IPS-NIHi11 (cell line): ENCODE measurements around the gene PIWIL1.

Experiments used
- DNase-seq: peaks from one replicate; pipeline ENCODE4 v3.0.0; 2012; ENCODE audit warnings: mixed read lengths, low spot score

Gene PIWIL1

DNA sequence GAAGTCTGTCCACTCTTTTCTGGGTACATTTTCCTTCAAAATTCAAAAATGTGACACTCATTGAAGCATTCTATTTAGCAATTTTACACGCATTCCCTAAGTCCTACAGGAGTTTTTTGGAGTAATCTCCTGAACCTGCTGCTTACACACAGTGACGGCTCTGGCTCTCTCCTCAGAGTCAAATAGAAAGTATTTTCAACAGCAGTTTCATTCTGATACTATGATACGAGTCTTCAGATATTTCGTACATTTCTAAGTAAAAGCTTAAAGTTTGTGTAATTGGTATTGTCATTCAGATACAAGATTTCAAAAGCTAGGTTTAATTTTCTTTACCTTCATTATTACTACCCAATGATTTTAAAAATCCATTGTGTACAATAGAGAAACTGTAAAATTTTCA is 36.4 kb downstream of the PIWIL1 start:
- DNase-seq: no peak

DNA sequence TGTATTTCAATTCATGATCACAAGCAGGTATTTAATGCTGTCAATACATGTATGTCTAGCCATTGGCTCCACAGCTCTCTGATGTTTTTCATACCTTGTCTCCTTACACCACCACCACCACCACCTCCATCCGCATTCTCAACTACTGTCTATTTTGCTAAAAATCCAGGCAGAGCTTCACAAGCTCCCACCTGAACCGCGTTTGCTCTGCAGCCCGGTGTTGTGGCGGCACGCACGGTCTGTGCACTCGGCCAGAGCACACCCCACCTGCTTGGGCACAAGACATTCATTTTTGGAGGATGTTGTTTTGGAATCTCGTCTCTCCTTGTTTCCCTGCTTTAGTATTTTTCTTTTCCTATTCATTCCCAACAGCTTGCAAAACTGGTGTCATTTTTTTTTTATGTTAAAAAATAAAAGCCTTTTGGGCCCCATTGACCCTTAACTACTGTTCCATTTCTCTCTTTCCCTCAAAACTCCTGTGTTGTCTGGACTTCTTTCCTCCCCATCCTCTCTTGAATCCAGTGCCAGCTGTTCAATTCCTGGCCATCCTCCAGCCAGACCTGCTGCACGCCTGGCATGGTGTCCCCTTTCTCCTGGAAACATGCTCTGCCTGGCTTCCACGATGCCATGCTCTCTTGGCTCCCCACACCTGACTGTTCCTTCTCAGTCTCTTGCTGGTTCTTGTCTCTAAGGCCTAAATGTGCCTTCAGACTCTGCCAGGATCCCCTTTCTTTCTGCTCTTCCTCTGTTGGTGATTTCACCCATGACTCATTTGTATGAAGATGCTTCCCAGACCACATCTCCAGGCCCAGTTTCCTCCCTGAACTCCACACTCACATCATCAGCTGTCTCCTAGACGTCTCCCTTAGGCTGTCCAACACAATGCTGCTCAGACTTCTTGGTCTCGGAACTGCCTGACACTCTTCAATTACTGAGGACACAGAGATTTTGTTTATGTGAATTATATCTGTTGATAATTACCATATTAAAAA is 37.9 kb downstream of the PIWIL1 start:
- DNase-seq: no peak

DNA sequence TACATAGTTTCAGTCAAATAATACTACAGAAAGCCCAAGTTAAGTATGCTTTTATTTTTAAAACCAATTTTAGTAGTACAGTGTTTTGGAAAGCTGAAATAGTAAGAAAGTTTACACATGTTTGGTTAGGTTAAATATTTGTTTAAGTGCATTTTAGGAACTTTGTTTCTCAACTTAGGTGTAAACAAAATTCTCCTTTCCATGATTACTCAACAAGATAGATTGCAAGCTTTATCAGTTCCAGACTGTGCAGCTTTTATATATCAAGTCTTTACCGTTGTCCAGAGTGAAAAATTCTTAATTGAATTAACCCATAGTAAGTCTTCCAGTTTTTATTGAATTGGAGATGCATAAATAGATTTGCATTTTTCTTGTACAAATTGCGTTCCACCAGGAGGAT is 45.1 kb downstream of the PIWIL1 start:
- no peak for DNase-seq

DNA sequence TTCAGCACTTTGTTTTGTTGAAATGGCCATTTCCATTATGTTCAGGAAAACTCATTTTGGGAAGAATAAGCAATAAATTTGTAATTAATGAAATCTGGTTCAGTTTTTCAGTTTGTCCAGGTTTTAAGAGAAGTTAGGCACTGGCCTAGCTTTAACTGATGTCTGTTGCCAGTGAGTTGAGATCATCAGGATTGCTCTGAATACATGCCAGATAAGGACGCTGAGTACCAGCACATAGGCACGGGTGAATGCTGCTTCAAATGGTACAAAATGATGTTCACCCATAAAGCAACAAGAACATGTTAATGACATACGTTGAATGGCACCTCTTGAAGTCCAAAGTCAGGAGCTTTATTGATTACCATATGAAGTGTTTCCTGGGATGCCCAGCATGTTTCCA is 46.5 kb downstream of the PIWIL1 start:
- no peak for DNase-seq

DNA sequence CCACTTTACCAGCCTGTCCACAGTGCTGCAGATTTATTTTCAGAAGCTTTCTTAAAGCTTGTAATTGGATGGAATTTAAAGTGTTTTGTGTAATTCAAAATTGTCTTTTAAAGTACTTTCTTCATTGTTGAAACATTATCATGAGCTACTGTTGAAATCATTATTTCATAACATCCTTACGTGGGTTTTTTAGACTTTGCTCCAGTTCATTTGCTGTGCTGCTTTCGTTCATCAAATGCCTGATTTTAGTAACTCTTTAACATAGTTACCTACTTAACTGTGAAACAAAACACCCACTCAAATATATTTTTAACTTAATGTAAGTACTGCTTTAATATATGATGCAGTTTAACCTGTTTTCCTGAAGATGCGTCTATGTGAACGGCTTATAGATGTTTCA is 47.5 kb downstream of the PIWIL1 start:
- DNase-seq: no peak

DNA sequence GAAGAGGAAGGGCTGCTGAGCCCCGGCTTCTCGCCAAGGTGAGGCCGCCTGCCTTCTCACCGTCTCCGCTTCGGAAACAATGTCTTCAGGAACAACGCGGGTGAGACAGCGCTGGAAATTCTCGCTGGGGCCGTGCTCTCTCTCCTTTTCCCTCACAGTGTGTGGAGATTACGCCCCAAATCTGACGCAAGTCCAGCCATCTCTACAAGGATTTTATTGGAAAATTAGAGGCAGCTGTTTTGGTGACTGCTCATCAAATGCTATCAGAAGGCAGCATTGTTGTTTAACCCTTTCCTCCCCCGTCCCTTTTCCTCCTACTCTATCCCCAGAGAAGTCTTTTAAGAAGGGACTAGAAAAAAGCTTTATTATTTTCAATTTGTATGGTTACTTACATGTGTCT is 53.5 kb downstream of the PIWIL1 start:
- no peak for DNase-seq

DNA sequence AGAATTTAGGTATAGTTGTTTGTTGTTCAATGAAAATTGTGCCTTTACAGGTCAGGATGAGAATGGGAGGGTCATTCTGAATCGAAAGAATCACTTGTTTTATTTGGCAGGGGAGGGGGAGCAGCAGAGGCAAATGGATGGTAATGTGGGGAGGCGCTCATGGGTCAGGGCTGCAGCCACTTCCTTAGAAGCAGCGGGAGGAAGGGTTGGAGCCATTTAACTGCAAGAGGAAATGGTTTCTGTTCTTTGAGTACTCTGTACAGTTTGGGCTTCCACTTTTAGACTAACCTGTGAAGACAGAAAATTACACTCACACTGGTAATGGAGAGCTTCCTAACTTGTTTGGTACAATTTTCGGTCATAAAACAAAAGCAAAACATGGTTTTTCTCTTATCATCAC is 57.2 kb downstream of the PIWIL1 start:
- DNase-seq: peak; percentile 27

DNA sequence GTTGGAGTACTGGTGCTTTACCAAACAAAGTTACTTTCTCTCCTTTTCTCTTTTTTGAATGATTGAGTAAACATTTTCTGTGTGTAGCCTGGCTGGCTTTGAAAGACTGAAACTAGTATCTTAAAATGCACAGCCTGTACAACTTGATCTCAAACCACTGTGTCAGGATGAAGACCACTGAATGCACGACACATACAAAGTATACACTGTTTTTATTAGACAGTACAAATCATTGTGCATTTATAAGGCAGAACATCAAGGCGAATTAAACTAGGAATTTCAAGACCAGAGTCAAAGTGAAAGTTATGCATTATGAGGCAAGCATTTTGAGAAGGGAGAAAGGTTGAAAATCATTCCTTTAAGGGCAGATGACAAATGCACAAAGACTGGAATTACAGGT is 59.0 kb downstream of the PIWIL1 start:
- no peak for DNase-seq

DNA sequence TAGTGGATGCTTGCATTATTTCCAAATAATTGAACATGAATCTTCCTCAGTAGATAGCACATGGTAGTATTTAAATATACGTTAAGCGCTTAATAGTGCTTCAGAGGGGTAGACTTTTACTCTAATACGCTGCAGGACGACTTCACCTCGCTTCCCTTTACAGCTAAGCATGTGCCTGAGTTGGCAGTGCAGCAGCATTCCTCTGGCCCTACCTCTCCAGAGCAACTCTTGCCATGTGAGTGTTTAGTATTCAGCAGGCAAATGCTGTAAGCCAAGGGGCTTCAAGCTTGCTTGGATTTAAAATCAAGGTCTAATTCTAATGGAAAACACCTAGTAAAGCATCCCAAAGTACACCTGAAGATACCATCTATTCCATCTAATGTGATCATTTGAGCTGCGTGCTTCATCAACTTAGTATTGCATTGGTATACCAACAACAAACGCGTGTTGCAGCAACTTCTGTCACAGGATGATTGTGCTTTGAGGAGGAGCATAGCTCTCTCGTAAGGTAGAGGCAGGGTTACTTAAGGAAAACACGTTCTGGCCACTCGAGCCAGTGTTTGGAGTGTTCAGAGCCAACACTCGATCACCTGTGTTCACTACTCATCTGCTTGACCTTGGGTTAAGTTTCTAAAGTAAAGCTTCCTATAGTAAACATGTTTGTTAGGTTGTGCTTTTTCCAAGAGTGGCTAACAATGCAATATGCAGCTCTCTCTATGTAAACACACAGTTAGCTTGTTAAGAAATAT is 60.6 kb downstream of the PIWIL1 start:
- no peak for DNase-seq

DNA sequence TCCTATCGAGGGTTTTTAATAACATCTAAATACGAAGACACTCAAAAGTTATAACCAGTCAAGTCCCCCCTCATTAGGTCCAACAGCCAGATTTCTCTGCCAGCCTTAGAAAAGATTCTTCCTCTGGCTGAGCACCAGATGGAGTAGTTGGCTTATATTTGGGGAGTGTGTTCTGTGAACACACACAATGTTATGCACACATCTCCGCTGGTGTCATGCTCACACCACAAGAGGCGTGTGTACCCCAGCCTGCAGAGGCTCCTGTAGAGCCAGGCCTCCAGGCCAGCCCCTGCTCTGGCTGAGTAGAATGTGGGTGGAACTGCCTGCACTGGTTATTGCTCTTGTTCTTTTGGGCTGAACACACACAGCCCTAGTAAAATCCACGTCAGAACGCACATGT is 64.0 kb downstream of the PIWIL1 start:
- DNase-seq: no peak

DNA sequence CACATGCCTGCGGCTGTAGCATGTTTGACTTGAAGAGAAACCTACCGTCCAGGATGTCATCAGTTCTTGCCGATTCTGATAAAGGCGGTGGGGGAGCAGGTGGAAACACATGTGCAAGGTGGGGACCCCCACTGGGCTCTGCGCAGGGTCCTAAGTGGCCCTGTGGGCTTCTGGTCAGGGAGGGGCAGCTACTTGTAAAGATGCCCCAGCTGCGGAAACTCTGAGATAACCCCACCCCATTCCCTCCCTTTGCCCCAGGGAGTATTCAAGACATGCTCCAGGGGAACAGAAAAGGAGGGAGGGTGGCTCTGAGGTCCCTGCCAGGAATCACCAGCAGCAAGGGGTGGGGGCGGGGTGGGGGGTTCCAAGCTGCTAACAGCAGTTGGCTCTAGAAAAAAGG is 67.6 kb downstream of the PIWIL1 start:
- no peak for DNase-seq

DNA sequence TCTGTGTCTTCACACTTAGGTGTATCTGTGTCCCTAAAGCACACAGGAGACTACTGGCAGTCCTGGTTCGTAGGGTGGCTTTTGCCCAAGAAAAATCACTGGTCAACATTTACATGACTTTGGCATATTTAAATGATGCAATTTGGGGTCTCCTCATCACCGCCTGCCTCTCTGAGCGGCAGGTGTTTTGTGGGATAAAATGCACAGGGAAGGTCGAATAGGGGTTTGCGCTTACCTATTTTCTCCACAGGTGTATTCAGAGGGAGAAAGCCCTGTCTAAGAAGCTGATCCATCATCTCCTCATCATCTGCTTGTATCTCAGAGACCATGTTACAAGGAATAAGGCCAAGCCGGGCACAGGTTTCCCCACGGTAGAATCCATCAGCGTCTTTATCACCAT is 74.7 kb downstream of the PIWIL1 start:
- DNase-seq: no peak

DNA sequence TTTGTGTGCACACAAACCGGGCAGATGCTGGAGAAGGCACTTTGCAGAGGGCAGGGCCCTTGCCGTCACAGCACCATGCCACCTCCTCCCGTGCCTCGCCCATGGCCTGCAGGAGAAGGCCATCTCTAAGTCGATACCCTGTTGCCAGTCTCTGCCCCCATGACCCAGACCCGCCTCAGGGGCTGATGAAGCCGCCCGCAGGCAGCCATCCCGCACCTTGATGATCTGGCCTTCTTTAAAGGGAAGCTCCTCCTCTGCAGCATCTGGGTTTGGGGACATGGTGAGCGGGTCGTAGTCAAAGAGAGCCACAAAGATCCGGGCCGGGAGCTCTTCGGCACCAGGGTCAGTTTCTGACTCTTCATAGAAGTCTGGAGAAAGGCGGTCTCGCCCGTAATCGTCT is 76.2 kb downstream of the PIWIL1 start:
- DNase-seq: no peak

DNA sequence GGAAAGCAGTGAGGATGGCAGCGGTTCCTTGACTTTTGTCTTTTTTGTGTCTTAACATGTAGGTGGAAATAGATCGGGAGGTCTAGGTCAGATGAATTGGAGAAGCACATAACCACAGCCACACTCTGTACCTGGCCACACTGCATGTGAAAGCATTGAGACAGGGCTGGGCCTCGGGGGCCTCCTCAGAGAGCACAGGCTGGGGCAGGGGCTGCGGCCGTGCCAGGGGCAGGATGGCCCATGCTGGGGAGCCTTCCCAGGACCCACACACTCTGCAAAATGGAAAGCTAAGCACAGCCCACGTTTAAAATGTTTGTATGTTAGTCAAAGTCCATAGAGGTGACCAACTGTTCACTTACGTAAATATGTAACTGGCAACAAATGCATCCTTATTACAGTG is 76.7 kb downstream of the PIWIL1 start:
- DNase-seq: no peak

DNA sequence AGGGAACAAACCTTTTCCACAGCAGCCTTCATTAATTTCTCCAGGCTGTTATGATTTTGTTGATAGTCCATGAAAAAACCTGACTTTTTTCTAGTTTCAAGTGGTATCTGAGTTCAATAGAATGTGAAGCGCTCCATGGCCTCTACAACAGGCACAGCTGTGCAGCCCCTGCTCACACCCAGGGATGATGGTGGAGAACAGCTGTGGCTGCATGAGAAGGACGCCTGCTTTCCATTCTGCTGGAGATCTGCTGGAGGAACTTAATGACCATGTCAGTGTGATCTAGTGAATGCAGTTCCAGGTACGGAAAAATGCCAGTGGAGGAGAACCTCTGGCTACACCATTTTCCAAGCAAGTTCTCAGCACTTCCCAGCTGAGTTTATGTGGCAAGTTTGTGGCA is 80.6 kb downstream of the PIWIL1 start:
- DNase-seq: no peak

DNA sequence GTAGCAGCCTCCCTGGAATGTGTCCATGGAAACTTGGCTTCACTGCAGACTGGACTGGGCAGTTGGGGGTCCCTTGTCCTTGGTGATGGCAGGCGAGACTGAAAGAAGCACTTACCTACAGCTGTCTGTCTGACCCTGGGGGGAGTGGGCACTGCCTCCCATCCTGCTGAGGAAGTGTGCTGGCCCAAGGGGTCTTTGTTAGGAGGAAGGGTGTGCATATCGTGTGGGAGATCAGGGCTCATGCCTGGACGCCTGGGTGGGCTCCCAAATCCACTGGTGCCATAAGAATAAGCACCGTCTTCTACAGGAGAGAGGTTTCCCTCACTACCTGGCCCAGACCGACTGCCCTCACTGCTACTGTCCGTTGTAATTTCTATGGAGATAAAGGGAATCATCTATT is 81.4 kb downstream of the PIWIL1 start:
- DNase-seq: no peak

DNA sequence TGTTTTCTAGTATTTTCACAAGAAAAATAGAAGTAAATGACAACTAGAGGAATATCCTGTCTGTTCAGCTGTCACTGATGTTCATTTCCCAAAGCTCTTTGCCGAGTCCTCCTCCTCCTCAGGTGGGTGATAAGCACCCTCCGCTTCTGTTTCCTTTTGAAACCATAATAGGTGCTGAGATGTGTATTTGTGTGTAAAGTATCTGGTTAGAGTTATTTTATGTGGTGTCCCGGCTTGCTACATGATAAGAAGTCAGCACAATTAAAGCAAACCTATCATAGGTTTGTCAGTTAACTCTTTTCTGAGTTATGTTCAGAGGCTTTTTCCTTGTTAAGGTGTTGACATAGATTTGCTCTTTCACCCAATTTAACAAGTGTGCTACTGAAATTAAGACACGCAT is 82.4 kb downstream of the PIWIL1 start:
- DNase-seq: no peak

DNA sequence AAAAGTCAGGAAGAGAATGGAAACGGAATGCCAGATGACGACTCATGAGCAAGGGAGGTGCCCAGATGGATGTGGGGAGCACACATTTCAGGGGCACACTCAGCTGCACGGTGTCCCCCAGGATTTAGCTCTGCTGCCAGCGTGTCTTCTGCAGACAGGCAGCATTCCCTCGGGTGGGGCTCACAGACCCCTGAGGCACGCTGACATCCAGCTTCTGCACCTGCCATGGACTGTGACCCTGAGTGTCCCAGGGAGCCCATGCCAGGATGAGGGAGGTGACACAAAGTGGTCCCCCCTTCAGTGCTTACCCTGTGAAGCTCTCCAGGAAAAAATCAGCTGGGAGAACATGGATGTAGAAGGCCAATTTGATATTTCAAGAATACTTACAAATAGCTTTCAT is 84.2 kb downstream of the PIWIL1 start:
- no peak for DNase-seq
